T-cell (primary cell): ENCODE data around the gene TSPYL4. TPM values are rescaled to one million over a fixed set of nuclear protein-coding genes. Genes with fewer than 3 reads are reported as not detected.
A peak's percentile ranks its signal among the peaks of the same experiment; 100 is the strongest.

Experiments
- ATAC-seq, 4 experiments: fragments of 200-7000 bp in 3 of 4; fragments of 150-1000 bp in 1 of 4; cut with Tn5 transposase; replicated peaks in 1 of 4; 1 replicate in 3 of 4; 2 replicates in 1 of 4; pipeline ENCODE4 v1.10.0; 2021; ENCODE audit warnings: moderate library complexity in 3 of 4, mild to moderate bottlenecking in 2 of 4, moderate number of reproducible peaks in 1 of 4
- CTCF ChIA-PET, 2 donors: fragments of 300-600 bp; sonication (Branson Sonifier 250); formaldehyde crosslinking; loops; one replicate each; lab custom pipeline; 2022; ENCODE audit warnings: antibody characterized with exemption in 2 of 2; lab: Charles Lee
- POLR2A ChIA-PET, 2 donors: fragments of 300-600 bp; sonication (Branson Sonifier 250); formaldehyde crosslinking; loops; one replicate each; lab custom pipeline; 2022; ENCODE audit warnings: antibody characterized with exemption in 2 of 2; lab: Charles Lee
- DNase-seq, 35 experiments: peaks; one replicate each; pipeline versions ENCODE4 v3.0.0 to v3.0.0-alpha.2; 2013 to 2023
- H3K27ac ChIP-seq: one replicate; pipeline ENCODE4 v1.5.1; 2013; ENCODE audit warnings: low read length
- H3K27me3 ChIP-seq, 2 experiments: replicated peaks in 1 of 2; 1 replicate in 1 of 2; 2 replicates in 1 of 2; pipeline versions ENCODE4 v1.6.1 to v1.7.0; 2013; ENCODE audit warnings: low read length in 1 of 2, mixed read lengths in 1 of 2; ENCODE audit not compliant: control insufficient read depth in 2 of 2, insufficient read depth in 2 of 2; ENCODE audit errors: extremely low read depth in 1 of 2
- H3K36me3 ChIP-seq, 2 donors: 1 replicate in 1 of 2; 2 replicates in 1 of 2; pipeline versions ENCODE4 v1.6.1 to v1.7.0; 2013; ENCODE audit warnings: low read length in 1 of 2; ENCODE audit not compliant: control insufficient read depth in 2 of 2, insufficient read depth in 1 of 2; ENCODE audit errors: extremely low read depth in 1 of 2
- H3K4me1 ChIP-seq, 2 experiments: 1 replicate in 1 of 2; 2 replicates in 1 of 2; pipeline versions ENCODE4 v1.6.1 to v1.7.0; 2013; ENCODE audit warnings: low read length in 2 of 2, mixed read lengths in 1 of 2; ENCODE audit not compliant: insufficient read depth in 2 of 2, control insufficient read depth in 1 of 2; ENCODE audit errors: extremely low read depth in 1 of 2
- H3K4me3 ChIP-seq, 2 donors: 1 replicate in 1 of 2; 2 replicates in 1 of 2; pipeline versions ENCODE4 v1.5.1 to v1.7.0; 2013; ENCODE audit warnings: mild to moderate bottlenecking in 2 of 2, low read length in 1 of 2, moderate library complexity in 1 of 2; ENCODE audit not compliant: control insufficient read depth in 1 of 2; ENCODE audit errors: extremely low read depth in 1 of 2
- H3K9me3 ChIP-seq: 2 replicates; pipeline ENCODE4 v1.7.0; 2013
- H3K27ac Mint-ChIP-seq, 2 donors: one replicate each; pipeline ENCODE4 v1.8.0; 2020 to 2021; ENCODE audit warnings: mild to moderate bottlenecking in 2 of 2, mixed read lengths in 2 of 2
- H3K27me3 Mint-ChIP-seq, 2 donors: one replicate each; pipeline ENCODE4 v1.8.0; 2021 to 2022; ENCODE audit warnings: mixed read lengths in 2 of 2
- H3K36me3 Mint-ChIP-seq: one replicate; pipeline ENCODE4 v1.8.0; 2021; ENCODE audit warnings: mixed read lengths
- H3K4me1 Mint-ChIP-seq, 3 donors: one replicate each; pipeline ENCODE4 v1.8.0; 2020 to 2022; ENCODE audit warnings: mixed read lengths in 3 of 3, mild to moderate bottlenecking in 1 of 3
- H3K4me3 Mint-ChIP-seq, 3 donors: one replicate each; pipeline ENCODE4 v1.8.0; 2020 to 2022; ENCODE audit warnings: mild to moderate bottlenecking in 3 of 3, mixed read lengths in 3 of 3, moderate library complexity in 3 of 3
- H3K9me3 Mint-ChIP-seq, 3 donors: one replicate each; pipeline ENCODE4 v1.8.0; 2020 to 2022; ENCODE audit warnings: mixed read lengths in 3 of 3
- WGBS: methylation state at CpG from one replicate; pipeline ENCODE4 v1.1.5; 2013; ENCODE audit warnings: missing lambda C conversion rate; ENCODE audit not compliant: insufficient coverage; 5-methylcytosine and 5-hydroxymethylcytosine counted together
- total RNA-seq, 35 experiments: library from RNA in 6 of 35; stranded (reverse) in 6 of 35; fragments of 120-200 nt in 1 of 35; gene quantifications; one replicate each; pipeline versions ENCODE4 v1.2.1 to v1.2.4 and lab custom pipeline; 2013 to 2026

The TSPYL4 gene
- total RNA-seq, 5 donors from 2014 or later (not counting 1 experiment from before 2014, with no cell fraction given), result 18.6 to 60.2 (median 22.4) TPM

DNA sequence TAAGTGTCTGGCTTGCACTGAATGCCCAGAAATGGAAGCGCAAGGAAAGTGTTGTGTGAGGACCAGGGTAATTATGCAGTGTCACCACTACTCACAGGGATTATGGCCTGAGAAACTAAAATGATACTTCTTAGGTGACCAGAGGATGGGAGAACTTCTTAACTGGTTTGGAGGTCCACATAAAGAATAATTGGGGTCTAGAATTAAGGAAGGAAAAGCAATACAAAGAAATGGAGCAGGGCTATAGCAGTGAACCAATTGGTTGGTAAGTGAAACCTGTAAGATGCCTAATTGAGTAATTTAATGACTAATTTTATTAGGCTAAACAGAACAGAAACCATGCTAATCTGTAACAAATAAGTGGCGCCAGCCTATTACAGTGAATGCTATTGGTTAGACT, 5.3 kb downstream of the TSPYL4 start:
- Mint-ChIP-seq H3K9me3 (no peaks in the 10 kb centered on the region), H3K27ac (peak overlapping the region; percentile 29 to 69), H3K27me3 (no peaks in the 10 kb centered on the region), H3K4me1 (peaks cover 12 to 41% (median 27%) of the 10 kb centered on the region in 3 donors), H3K4me3 (no peak overlapping the region), H3K36me3 (peaks cover 5% of the 10 kb centered on the region)
- POLR2A ChIA-PET, result no interaction called here
- Histone ChIP-seq H3K4me3 (no peak overlapping the region), H3K36me3 (peaks cover 0 to 2% of the 10 kb centered on the region in 2 donors), H3K9me3 (no peaks in the 10 kb centered on the region), H3K27ac (no peak overlapping the region), H3K4me1 (peaks cover 22 to 28% of the 10 kb centered on the region in 2 experiments), H3K27me3 (no peaks in the 10 kb centered on the region)
- CTCF ChIA-PET, result interaction anchor here (1.3 to 1.5 kb wide), 2 partner anchors 39 to 312 kb away, joined by 3 to 6 read pairs; no protein-coding TSS in a partner anchor
- DNase-seq, result no peak
- ATAC-seq, result no peak
- WGBS, result 100% methylated on average over 1 of the region's 2 CpGs

- Mint-ChIP-seq H3K9me3 (no peaks in the 10 kb centered on the region), H3K27me3 (no peaks in the 10 kb centered on the region), H3K4me1 (peaks cover 12 to 38% (median 27%) of the 10 kb centered on the region in 3 donors), H3K4me3 (no peak overlapping the region), H3K27ac (no peak overlapping the region), H3K36me3 (peaks cover 5% of the 10 kb centered on the region)
- peaks cover 13 to 16% of the 10 kb centered on the region in 2 experiments for H3K4me1 ChIP-seq
- H3K9me3 ChIP-seq, result no peaks in the 10 kb centered on the region
- CTCF ChIA-PET, result interaction anchor here (0.7 to 1.6 kb wide), 2 partner anchors 21 to 29 kb away, joined by 3 to 4 read pairs; no protein-coding TSS in a partner anchor
- ATAC-seq (no peak), DNase-seq (no peak)
- no peaks in the 10 kb centered on the region for H3K27me3 ChIP-seq
- peaks cover 0 to 2% of the 10 kb centered on the region in 2 donors for H3K36me3 ChIP-seq
- POLR2A ChIA-PET, result interaction anchor here in 1 of 2 donors (0.6 kb wide), 1 partner anchor 14 kb away, joined by 3 read pairs; no protein-coding TSS in a partner anchor
- no peak overlapping the region for H3K27ac ChIP-seq
- no peak overlapping the region for H3K4me3 ChIP-seq
Measured at GRCh38 chr6:116247285-116247684, 6.6 kb downstream of the TSPYL4 start.

- Mint-ChIP-seq H3K4me1 (peaks cover 12 to 27% (median 24%) of the 10 kb centered on the region in 3 donors), H3K9me3 (no peaks in the 10 kb centered on the region), H3K4me3 (no peak overlapping the region), H3K36me3 (peaks cover 5% of the 10 kb centered on the region), H3K27me3 (no peaks in the 10 kb centered on the region), H3K27ac (no peak overlapping the region)
- no peaks in the 10 kb centered on the region for H3K27me3 ChIP-seq
- no CpG with 5 or more reads among the region's 4 CpGs for WGBS
- DNase-seq (no peak), ATAC-seq (no peak)
- peaks cover 6 to 8% of the 10 kb centered on the region in 2 experiments for H3K4me1 ChIP-seq
- no peaks in the 10 kb centered on the region for H3K9me3 ChIP-seq
- ChIA-PET POLR2A (interaction anchor here in 1 of 2 donors (0.6 kb wide), 1 partner anchor 31 kb away, joined by 4 read pairs; no protein-coding TSS in a partner anchor), CTCF (interaction anchor here in 1 of 2 donors (1.6 kb wide), 1 partner anchor 22 kb away, joined by 4 read pairs; no protein-coding TSS in a partner anchor)
- H3K27ac ChIP-seq, result no peak overlapping the region
- peaks cover 0 to 2% of the 10 kb centered on the region in 2 donors for H3K36me3 ChIP-seq
- H3K4me3 ChIP-seq, result no peak overlapping the region
Measured at GRCh38 chr6:116246089-116246488, 7.8 kb downstream of the TSPYL4 start.

DNA sequence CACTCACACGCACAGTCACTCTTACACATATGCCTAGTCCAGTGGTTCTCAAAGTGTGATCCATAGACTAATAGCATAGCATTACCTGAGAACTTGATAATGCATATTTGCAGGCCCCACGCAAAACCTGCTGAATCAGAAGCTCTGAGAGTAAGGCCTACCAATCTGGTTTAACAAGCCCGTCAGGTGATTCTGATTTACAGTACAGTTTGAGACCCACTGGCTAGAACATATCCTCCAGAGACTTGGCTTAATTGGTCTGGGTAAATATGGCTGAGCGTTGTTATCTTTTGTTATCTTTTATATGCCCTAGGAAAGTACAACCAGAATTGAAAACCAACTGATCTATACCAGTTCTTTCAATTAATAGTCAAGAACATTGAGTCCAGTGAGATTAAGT, 9.6 kb downstream of the TSPYL4 start:
- no peaks in the 10 kb centered on the region for H3K9me3 ChIP-seq
- no peak overlapping the region for H3K4me3 ChIP-seq
- POLR2A ChIA-PET, result no interaction called here
- H3K36me3 Mint-ChIP-seq, result peaks cover 13% of the 10 kb centered on the region
- H3K4me3 Mint-ChIP-seq, result no peak overlapping the region
- H3K9me3 Mint-ChIP-seq, result no peaks in the 10 kb centered on the region
- H3K4me1 ChIP-seq, result no peaks in the 10 kb centered on the region
- no peaks in the 10 kb centered on the region for H3K27me3 Mint-ChIP-seq
- H3K4me1 Mint-ChIP-seq, result peaks cover 11 to 13% (median 12%) of the 10 kb centered on the region in 3 donors
- ATAC-seq, result no peak
- no peaks in the 10 kb centered on the region for H3K27me3 ChIP-seq
- H3K27ac Mint-ChIP-seq, result no peak overlapping the region
- H3K36me3 ChIP-seq, result peaks cover 0 to 5% of the 10 kb centered on the region in 2 donors
- CTCF ChIA-PET, result interaction anchor here in 1 of 2 donors (1.0 kb wide), 1 partner anchor 16 kb away, joined by 3 read pairs; no protein-coding TSS in a partner anchor
- no peak for DNase-seq
- no peak overlapping the region for H3K27ac ChIP-seq
- WGBS, result 100% methylated on average over 2 of the region's 4 CpGs

DNA sequence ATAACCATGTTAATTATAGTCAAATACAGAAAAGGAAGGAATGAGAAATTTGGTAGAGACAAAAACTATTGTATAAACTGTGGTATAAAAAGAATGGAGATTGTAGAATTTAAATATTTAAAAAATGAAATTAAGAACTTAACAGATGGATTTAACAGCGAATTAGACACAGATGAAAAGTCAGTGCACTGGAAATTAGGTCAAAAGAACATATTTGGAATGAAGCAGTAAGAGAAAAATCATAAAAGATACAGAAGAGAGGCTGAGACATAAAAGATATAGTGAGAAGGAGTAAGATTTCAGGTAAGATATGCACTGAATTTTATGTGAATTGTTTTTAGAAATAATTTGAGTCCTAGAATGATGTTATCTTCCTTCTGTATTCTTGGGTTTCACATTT, 14.0 kb downstream of the TSPYL4 start:
- Histone ChIP-seq H3K27me3 (no peaks in the 10 kb centered on the region), H3K27ac (no peak overlapping the region), H3K36me3 (peaks cover 0 to 26% of the 10 kb centered on the region in 2 donors), H3K9me3 (no peaks in the 10 kb centered on the region), H3K4me3 (no peak overlapping the region), H3K4me1 (no peaks in the 10 kb centered on the region)
- Mint-ChIP-seq H3K27me3 (no peaks in the 10 kb centered on the region), H3K36me3 (peaks cover 23% of the 10 kb centered on the region), H3K9me3 (no peaks in the 10 kb centered on the region), H3K4me1 (no peaks in the 10 kb centered on the region), H3K4me3 (no peak overlapping the region), H3K27ac (no peak overlapping the region)
- ATAC-seq, result no peak
- CTCF ChIA-PET, result no interaction called here
- DNase-seq, result no peak
- 100% methylated on average over 1 of the region's 1 CpG for WGBS
- POLR2A ChIA-PET, result no interaction called here

DNA sequence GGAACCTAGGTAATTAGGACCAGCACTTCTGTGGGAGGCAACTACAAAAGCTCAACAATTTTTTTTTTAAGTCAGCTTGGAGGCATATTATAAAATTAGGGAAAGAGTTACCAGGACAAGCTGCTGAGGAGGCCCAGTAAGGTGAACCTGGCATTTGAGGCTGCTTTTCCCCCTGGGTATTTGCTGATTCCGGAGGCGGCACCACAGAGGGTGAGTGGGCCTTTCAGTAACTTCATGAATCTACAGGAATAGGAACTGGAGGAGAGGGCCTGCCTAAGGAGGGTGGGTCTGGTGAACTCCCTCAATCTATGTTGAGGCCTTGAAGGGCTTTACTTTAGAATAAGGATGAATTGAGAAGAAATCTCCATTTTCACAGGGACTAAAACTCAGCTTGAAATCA, 14.6 kb downstream of the TSPYL4 start:
- no peak for ATAC-seq
- WGBS, result 100% methylated on average over 1 of the region's 2 CpGs
- ChIA-PET POLR2A (no interaction called here), CTCF (interaction anchor here (0.6 to 1.2 kb wide), 3 partner anchors 29 to 332 kb away, joined by 3 read pairs; partner anchors contain the start of gene RWDD1 (in 1 of the 2))
- H3K27ac Mint-ChIP-seq, result no peak overlapping the region
- H3K9me3 Mint-ChIP-seq, result no peaks in the 10 kb centered on the region
- H3K27ac ChIP-seq, result no peak overlapping the region
- no peak for DNase-seq
- H3K27me3 Mint-ChIP-seq, result no peaks in the 10 kb centered on the region
- no peaks in the 10 kb centered on the region for H3K27me3 ChIP-seq
- H3K9me3 ChIP-seq, result no peaks in the 10 kb centered on the region
- peaks cover 0 to 25% of the 10 kb centered on the region in 2 donors for H3K36me3 ChIP-seq
- H3K4me1 ChIP-seq, result no peaks in the 10 kb centered on the region
- H3K4me3 ChIP-seq, result no peak overlapping the region
- H3K4me1 Mint-ChIP-seq, result no peaks in the 10 kb centered on the region
- no peak overlapping the region for H3K4me3 Mint-ChIP-seq
- H3K36me3 Mint-ChIP-seq, result peaks cover 20% of the 10 kb centered on the region
